ENCODE data around the gene VPS8.

GRCh38 chr3:185089343-185089742 is 277.4 kb downstream of the VPS8 start:
- TF ChIP-seq, protein P1, sequence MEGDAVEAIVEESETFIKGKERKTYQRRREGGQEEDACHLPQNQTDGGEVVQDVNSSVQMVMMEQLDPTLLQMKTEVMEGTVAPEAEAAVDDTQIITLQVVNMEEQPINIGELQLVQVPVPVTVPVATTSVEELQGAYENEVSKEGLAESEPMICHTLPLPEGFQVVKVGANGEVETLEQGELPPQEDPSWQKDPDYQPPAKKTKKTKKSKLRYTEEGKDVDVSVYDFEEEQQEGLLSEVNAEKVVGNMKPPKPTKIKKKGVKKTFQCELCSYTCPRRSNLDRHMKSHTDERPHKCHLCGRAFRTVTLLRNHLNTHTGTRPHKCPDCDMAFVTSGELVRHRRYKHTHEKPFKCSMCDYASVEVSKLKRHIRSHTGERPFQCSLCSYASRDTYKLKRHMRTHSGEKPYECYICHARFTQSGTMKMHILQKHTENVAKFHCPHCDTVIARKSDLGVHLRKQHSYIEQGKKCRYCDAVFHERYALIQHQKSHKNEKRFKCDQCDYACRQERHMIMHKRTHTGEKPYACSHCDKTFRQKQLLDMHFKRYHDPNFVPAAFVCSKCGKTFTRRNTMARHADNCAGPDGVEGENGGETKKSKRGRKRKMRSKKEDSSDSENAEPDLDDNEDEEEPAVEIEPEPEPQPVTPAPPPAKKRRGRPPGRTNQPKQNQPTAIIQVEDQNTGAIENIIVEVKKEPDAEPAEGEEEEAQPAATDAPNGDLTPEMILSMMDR (IDR thresholded peaks at IDR 0.05; ENCODE audit: insufficient read depth, low read length, poor library complexity, severe bottlenecking): no peak
- no peak for TF ChIP-seq EZH2phosphoT487 (conservative IDR thresholded peaks at IDR 0.05; ENCODE audit: low read length)

All from SU-DHL-6 (cell line).